ENCODE data around the gene LOXL3. TPM values are rescaled to one million over a fixed set of nuclear protein-coding genes. Genes with fewer than 3 reads are reported as not detected.

Gene LOXL3
- total RNA-seq, 1 experiment from 2014 or later: 3.2 TPM

GRCh38 chr2:74505448-74506246 is 48.1 kb downstream of the LOXL3 start:
- DNase-seq (ENCODE audit: low spot score): no peak

- DNase-seq (ENCODE audit: low spot score): no peak
Measured at GRCh38 chr2:74504591-74504990, 49.2 kb downstream of the LOXL3 start.

- no peak for DNase-seq (ENCODE audit: low spot score)
Measured at GRCh38 chr2:74503506-74504475, 50.0 kb downstream of the LOXL3 start.

- DNase-seq (ENCODE audit: low spot score): peak; percentile 42
Measured at GRCh38 chr2:74502720-74503505, 50.8 kb downstream of the LOXL3 start.

GRCh38 chr2:74502147-74502719 is 51.5 kb downstream of the LOXL3 start:
- DNase-seq (ENCODE audit: low spot score): no peak

GRCh38 chr2:74501335-74502071 is 52.2 kb downstream of the LOXL3 start:
- no peak for DNase-seq (ENCODE audit: low spot score)

- DNase-seq (ENCODE audit: low spot score): no peak
Measured at GRCh38 chr2:74500578-74500946, 53.2 kb downstream of the LOXL3 start.

- no peak for DNase-seq (ENCODE audit: low spot score)
Measured at GRCh38 chr2:74499940-74500577, 53.7 kb downstream of the LOXL3 start.

GRCh38 chr2:74499267-74499939 is 54.3 kb downstream of the LOXL3 start, which contains the start of gene LBX2:
LBX2 (minus strand) TSS chr2:74499603; CDS start chr2:74499537, 66 bp downstream.
- DNase-seq (ENCODE audit: low spot score): no peak

- DNase-seq (ENCODE audit: low spot score): no peak
Measured at GRCh38 chr2:74498500-74499266, 55.1 kb downstream of the LOXL3 start.

GRCh38 chr2:74497777-74498499 is 55.8 kb downstream of the LOXL3 start:
- no peak for DNase-seq (ENCODE audit: low spot score)

GRCh38 chr2:74496997-74497776 is 56.6 kb downstream of the LOXL3 start:
- DNase-seq (ENCODE audit: low spot score): no peak

GRCh38 chr2:74495440-74495839 is 58.3 kb downstream of the LOXL3 start:
- no peak for DNase-seq (ENCODE audit: low spot score)

GRCh38 chr2:74493546-74493945 is 60.2 kb downstream of the LOXL3 start:
- no peak for DNase-seq (ENCODE audit: low spot score)

GRCh38 chr2:74491648-74492544 is 61.8 kb downstream of the LOXL3 start:
- DNase-seq (ENCODE audit: low spot score): no peak

- no peak for DNase-seq (ENCODE audit: low spot score)
Measured at GRCh38 chr2:74489906-74490305, 63.8 kb downstream of the LOXL3 start.
